ENCODE data around the gene LHX4. TPM values are rescaled to one million over a fixed set of nuclear protein-coding genes. Genes with fewer than 3 reads are reported as not detected.

Gene LHX4
- total and polyA plus RNA-seq, 2 experiments from 2014 or later = 0.30 TPM; not detected in 1

GRCh38 chr1:180257486-180257885 is 27.4 kb downstream of the LHX4 start:
- Histone ChIP-seq H3K9ac (no peak overlapping the region), H3K4me2 (ENCODE audit: unreplicated experiment) (no peak overlapping the region), H3K79me2 (ENCODE audit: insufficient read depth) (no peaks in the 10 kb centered on the region), H3K9me3 (ENCODE audit: low read depth) (no peaks in the 10 kb centered on the region), H2AFZ (no peak overlapping the region), H3K27me3 (replicated peaks; ENCODE audit: insufficient read depth) (peaks cover 14% of the 10 kb centered on the region), H3K36me3 (ENCODE audit: low read depth) (no peaks in the 10 kb centered on the region), H4K20me1 (ENCODE audit: insufficient read depth) (no peaks in the 10 kb centered on the region), H3K27ac (no peak overlapping the region), H3K4me3 (no peak overlapping the region), H3F3A (ENCODE audit: insufficient read depth) (no peaks in the 10 kb centered on the region), H3K9me2 (ENCODE audit: insufficient read depth) (no peaks in the 10 kb centered on the region), H3K4me1 (ENCODE audit: insufficient read depth) (no peaks in the 10 kb centered on the region)
- TF ChIP-seq EZH2 (IDR thresholded peaks at IDR 0.05; ENCODE audit: insufficient read depth, poor library complexity, severe bottlenecking) = no peak
- no peak for TF ChIP-seq EZH2phosphoT487 (IDR thresholded peaks at IDR 0.05; ENCODE audit: insufficient read depth, low read depth)
- 58 to 64% methylated on average over 8 of the region's 8 CpGs for WGBS, 2 experiments (ENCODE audit: low coverage in 1 of 2, low lambda C conversion rate in 2 of 2, missing lambda C conversion rate in 2 of 2)
- no peak for DNase-seq
- in situ Hi-C loops (cut with MboI) = loop anchor here (10.0 kb wide), 1 partner anchor 217 kb away; no protein-coding TSS in a partner anchor

GRCh38 chr1:180258290-180258689 is 28.2 kb downstream of the LHX4 start:
- TF ChIP-seq EZH2 (IDR thresholded peaks at IDR 0.05; ENCODE audit: insufficient read depth, poor library complexity, severe bottlenecking) (no peak), EZH2phosphoT487 (IDR thresholded peaks at IDR 0.05; ENCODE audit: insufficient read depth, low read depth) (no peak)
- 67 to 80% methylated on average over 12 of the region's 12 CpGs for WGBS, 2 experiments (ENCODE audit: low coverage in 1 of 2, low lambda C conversion rate in 2 of 2, missing lambda C conversion rate in 2 of 2)

GRCh38 chr1:180258935-180259334 is 28.9 kb downstream of the LHX4 start:
- Histone ChIP-seq H3K27me3 (replicated peaks; ENCODE audit: insufficient read depth) (peaks cover 16% of the 10 kb centered on the region), H3K9me3 (ENCODE audit: low read depth) (no peaks in the 10 kb centered on the region), H3K4me3 (no peak overlapping the region), H3K79me2 (ENCODE audit: insufficient read depth) (no peaks in the 10 kb centered on the region), H3K36me3 (ENCODE audit: low read depth) (no peaks in the 10 kb centered on the region), H3K4me1 (ENCODE audit: insufficient read depth) (no peaks in the 10 kb centered on the region), H3K4me2 (ENCODE audit: unreplicated experiment) (no peak overlapping the region), H3K27ac (no peak overlapping the region), H3K9me2 (ENCODE audit: insufficient read depth) (no peaks in the 10 kb centered on the region), H4K20me1 (ENCODE audit: insufficient read depth) (no peaks in the 10 kb centered on the region), H2AFZ (no peak overlapping the region), H3K9ac (no peak overlapping the region), H3F3A (ENCODE audit: insufficient read depth) (no peaks in the 10 kb centered on the region)
- 57 to 60% methylated on average over 4 to 5 of the region's 5 CpGs for WGBS, 2 experiments (ENCODE audit: low coverage in 1 of 2, low lambda C conversion rate in 2 of 2, missing lambda C conversion rate in 2 of 2)
- TF ChIP-seq EZH2 (IDR thresholded peaks at IDR 0.05; ENCODE audit: insufficient read depth, poor library complexity, severe bottlenecking) (no peak), EZH2phosphoT487 (IDR thresholded peaks at IDR 0.05; ENCODE audit: insufficient read depth, low read depth) (no peak)
- no peak for DNase-seq
- in situ Hi-C loops (cut with MboI) = loop anchor here (10.0 kb wide), 1 partner anchor 216 kb away; no protein-coding TSS in a partner anchor

More at GRCh38 chr1:180258290-180258689, 28.2 kb downstream of the LHX4 start:
- DNase-seq = no peak
- H3F3A ChIP-seq (ENCODE audit: insufficient read depth) = no peaks in the 10 kb centered on the region
- in situ Hi-C loops (cut with MboI) = loop anchor here (10.0 kb wide), 1 partner anchor 217 kb away; no protein-coding TSS in a partner anchor
- H3K27me3 ChIP-seq (replicated peaks; ENCODE audit: insufficient read depth) = peaks cover 16% of the 10 kb centered on the region
- no peaks in the 10 kb centered on the region for H4K20me1 ChIP-seq (ENCODE audit: insufficient read depth)
- no peaks in the 10 kb centered on the region for H3K79me2 ChIP-seq (ENCODE audit: insufficient read depth)
- H3K9me3 ChIP-seq (ENCODE audit: low read depth) = no peaks in the 10 kb centered on the region
- no peak overlapping the region for H3K4me2 ChIP-seq (ENCODE audit: unreplicated experiment)
- no peaks in the 10 kb centered on the region for H3K9me2 ChIP-seq (ENCODE audit: insufficient read depth)
- no peak overlapping the region for H3K4me3 ChIP-seq
- H3K4me1 ChIP-seq (ENCODE audit: insufficient read depth) = no peaks in the 10 kb centered on the region
- H3K9ac ChIP-seq = no peak overlapping the region
- no peaks in the 10 kb centered on the region for H3K36me3 ChIP-seq (ENCODE audit: low read depth)
- no peak overlapping the region for H2AFZ ChIP-seq
- H3K27ac ChIP-seq = no peak overlapping the region

GRCh38 chr1:180259431-180260338 is 29.6 kb downstream of the LHX4 start:
- in situ Hi-C loops (cut with MboI) = loop anchor here (10.0 kb wide), 1 partner anchor 215 kb away; no protein-coding TSS in a partner anchor
- H3K27ac ChIP-seq = no peak overlapping the region
- no peaks in the 10 kb centered on the region for H3F3A ChIP-seq (ENCODE audit: insufficient read depth)
- no peaks in the 10 kb centered on the region for H3K9me3 ChIP-seq (ENCODE audit: low read depth)
- H4K20me1 ChIP-seq (ENCODE audit: insufficient read depth) = no peaks in the 10 kb centered on the region
- no peak overlapping the region for H3K9ac ChIP-seq
- no peak overlapping the region for H3K4me2 ChIP-seq (ENCODE audit: unreplicated experiment)
- no peak overlapping the region for H2AFZ ChIP-seq
- H3K9me2 ChIP-seq (ENCODE audit: insufficient read depth) = no peaks in the 10 kb centered on the region
- H3K4me3 ChIP-seq = no peak overlapping the region
- DNase-seq = no peak
- WGBS, 2 experiments (ENCODE audit: low coverage in 1 of 2, low lambda C conversion rate in 2 of 2, missing lambda C conversion rate in 2 of 2) = 65% methylated on average over 16 to 22 of the region's 22 CpGs
- no peaks in the 10 kb centered on the region for H3K79me2 ChIP-seq (ENCODE audit: insufficient read depth)
- H3K36me3 ChIP-seq (ENCODE audit: low read depth) = no peaks in the 10 kb centered on the region
- peaks cover 16% of the 10 kb centered on the region for H3K27me3 ChIP-seq (replicated peaks; ENCODE audit: insufficient read depth)
- no peak for TF ChIP-seq EZH2 (IDR thresholded peaks at IDR 0.05; ENCODE audit: insufficient read depth, poor library complexity, severe bottlenecking)
- no peak for TF ChIP-seq EZH2phosphoT487 (IDR thresholded peaks at IDR 0.05; ENCODE audit: insufficient read depth, low read depth)
- no peaks in the 10 kb centered on the region for H3K4me1 ChIP-seq (ENCODE audit: insufficient read depth)
